ENCODE results near the gene FAM50B.
"Not testable (repeated sequence)": the region's sequence is repeated elsewhere in the genome, so short reads cannot be mapped to it uniquely, and the experiment has no call there.

The FAM50B gene

GRCh38 chr6:3850451-3851203 is 1.5 kb downstream of the FAM50B start:
- H3K27me3 ChIP-seq (ENCODE audit: control insufficient read depth, insufficient read depth, low read length) = no peaks in the 10 kb centered on the region
- peaks cover 6% of the 10 kb centered on the region for H3K4me1 ChIP-seq (ENCODE audit: control insufficient read depth, insufficient read depth, low read length)
- H3K36me3 ChIP-seq (ENCODE audit: control insufficient read depth, insufficient read depth, low read length) = no peaks in the 10 kb centered on the region
- no peak overlapping the region for H3K9ac ChIP-seq (ENCODE audit: low read depth, low read length)
- no peak overlapping the region for H3K4me3 ChIP-seq (ENCODE audit: low read depth, low read length)
- no peaks in the 10 kb centered on the region for H3K9me3 ChIP-seq (ENCODE audit: control insufficient read depth, insufficient read depth, low read length)
- no peak overlapping the region for H3K27ac ChIP-seq (ENCODE audit: low read depth, low read length)

GRCh38 chr6:3851839-3852238 is 2.7 kb downstream of the FAM50B start:
- Histone ChIP-seq H3K9ac (ENCODE audit: low read depth, low read length) (no peak overlapping the region), H3K9me3 (ENCODE audit: control insufficient read depth, insufficient read depth, low read length) (no peaks in the 10 kb centered on the region), H3K36me3 (ENCODE audit: control insufficient read depth, insufficient read depth, low read length) (no peaks in the 10 kb centered on the region), H3K4me1 (ENCODE audit: control insufficient read depth, insufficient read depth, low read length) (peaks cover 6% of the 10 kb centered on the region), H3K4me3 (ENCODE audit: low read depth, low read length) (no peak overlapping the region), H3K27me3 (ENCODE audit: control insufficient read depth, insufficient read depth, low read length) (no peaks in the 10 kb centered on the region), H3K27ac (ENCODE audit: low read depth, low read length) (no peak overlapping the region)

- H3K36me3 ChIP-seq (ENCODE audit: control insufficient read depth, insufficient read depth, low read length) = no peaks in the 10 kb centered on the region
- H3K27me3 ChIP-seq (ENCODE audit: control insufficient read depth, insufficient read depth, low read length) = no peaks in the 10 kb centered on the region
- H3K4me1 ChIP-seq (ENCODE audit: control insufficient read depth, insufficient read depth, low read length) = peaks cover 6% of the 10 kb centered on the region
Measured at GRCh38 chr6:3852391-3852790, 3.2 kb downstream of the FAM50B start.

DNA sequence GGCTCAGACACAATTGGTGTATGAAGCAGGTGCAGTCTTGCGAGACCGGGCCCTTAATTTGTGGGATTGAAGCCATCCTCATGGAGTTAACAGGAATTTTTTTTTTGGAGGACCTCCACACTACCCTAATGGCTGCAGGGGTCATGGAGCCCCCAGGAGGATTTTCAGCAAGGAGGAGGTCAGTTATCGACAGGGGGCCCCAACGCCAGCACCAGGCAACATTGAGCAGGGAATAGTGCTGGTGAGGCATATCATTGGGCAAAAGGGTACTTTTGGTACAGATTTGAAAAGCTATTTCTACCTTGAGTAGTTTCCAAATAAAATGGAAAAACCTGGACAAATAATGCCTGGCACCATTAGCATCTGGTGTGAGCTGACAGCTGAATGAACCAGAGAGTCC is 6.7 kb downstream of the FAM50B start:
- Histone ChIP-seq H3K9me3 (ENCODE audit: control insufficient read depth, insufficient read depth, low read length) (no peaks in the 10 kb centered on the region), H3K27ac (ENCODE audit: low read depth, low read length) (no peak overlapping the region), H3K4me3 (ENCODE audit: low read depth, low read length) (no peak overlapping the region), H3K9ac (ENCODE audit: low read depth, low read length) (no peak overlapping the region), H3K27me3 (ENCODE audit: control insufficient read depth, insufficient read depth, low read length) (no peaks in the 10 kb centered on the region), H3K36me3 (ENCODE audit: control insufficient read depth, insufficient read depth, low read length) (no peaks in the 10 kb centered on the region), H3K4me1 (ENCODE audit: control insufficient read depth, insufficient read depth, low read length) (no peaks in the 10 kb centered on the region)

More at GRCh38 chr6:3852391-3852790, 3.2 kb downstream of the FAM50B start:
- H3K9me3 ChIP-seq (ENCODE audit: control insufficient read depth, insufficient read depth, low read length) = no peaks in the 10 kb centered on the region
- no peak overlapping the region for H3K4me3 ChIP-seq (ENCODE audit: low read depth, low read length)
- no peak overlapping the region for H3K27ac ChIP-seq (ENCODE audit: low read depth, low read length)
- no peak overlapping the region for H3K9ac ChIP-seq (ENCODE audit: low read depth, low read length)

- Histone ChIP-seq H3K4me3 (ENCODE audit: low read depth, low read length) (no peak overlapping the region), H3K36me3 (ENCODE audit: control insufficient read depth, insufficient read depth, low read length) (no peaks in the 10 kb centered on the region), H3K27me3 (ENCODE audit: control insufficient read depth, insufficient read depth, low read length) (no peaks in the 10 kb centered on the region), H3K9ac (ENCODE audit: low read depth, low read length) (no peak overlapping the region), H3K27ac (ENCODE audit: low read depth, low read length) (no peak overlapping the region), H3K9me3 (ENCODE audit: control insufficient read depth, insufficient read depth, low read length) (no peaks in the 10 kb centered on the region), H3K4me1 (ENCODE audit: control insufficient read depth, insufficient read depth, low read length) (peaks cover 6% of the 10 kb centered on the region; the same call in 1 of the 2 replicates)
Measured at GRCh38 chr6:3856576-3856975, 7.4 kb downstream of the FAM50B start.

- no peak overlapping the region for H3K9ac ChIP-seq (ENCODE audit: low read depth, low read length)
- H3K4me3 ChIP-seq (ENCODE audit: low read depth, low read length) = no peak overlapping the region
- no peak overlapping the region for H3K27ac ChIP-seq (ENCODE audit: low read depth, low read length)
- H3K4me1 ChIP-seq (ENCODE audit: control insufficient read depth, insufficient read depth, low read length) = peaks cover 15% of the 10 kb centered on the region
- H3K9me3 ChIP-seq (ENCODE audit: control insufficient read depth, insufficient read depth, low read length) = no peaks in the 10 kb centered on the region
- no peaks in the 10 kb centered on the region for H3K36me3 ChIP-seq (ENCODE audit: control insufficient read depth, insufficient read depth, low read length)
- H3K27me3 ChIP-seq (ENCODE audit: control insufficient read depth, insufficient read depth, low read length) = no peaks in the 10 kb centered on the region
Measured at GRCh38 chr6:3857468-3858456, 8.6 kb downstream of the FAM50B start.

- Histone ChIP-seq H3K9me3 (ENCODE audit: control insufficient read depth, insufficient read depth, low read length) (no peaks in the 10 kb centered on the region), H3K4me1 (ENCODE audit: control insufficient read depth, insufficient read depth, low read length) (peaks cover 15% of the 10 kb centered on the region), H3K27me3 (ENCODE audit: control insufficient read depth, insufficient read depth, low read length) (no peaks in the 10 kb centered on the region), H3K36me3 (ENCODE audit: control insufficient read depth, insufficient read depth, low read length) (no peaks in the 10 kb centered on the region), H3K4me3 (ENCODE audit: low read depth, low read length) (no peak overlapping the region), H3K9ac (ENCODE audit: low read depth, low read length) (no peak overlapping the region), H3K27ac (ENCODE audit: low read depth, low read length) (no peak overlapping the region)
Measured at GRCh38 chr6:3859878-3860552, 10.8 kb downstream of the FAM50B start.

DNA sequence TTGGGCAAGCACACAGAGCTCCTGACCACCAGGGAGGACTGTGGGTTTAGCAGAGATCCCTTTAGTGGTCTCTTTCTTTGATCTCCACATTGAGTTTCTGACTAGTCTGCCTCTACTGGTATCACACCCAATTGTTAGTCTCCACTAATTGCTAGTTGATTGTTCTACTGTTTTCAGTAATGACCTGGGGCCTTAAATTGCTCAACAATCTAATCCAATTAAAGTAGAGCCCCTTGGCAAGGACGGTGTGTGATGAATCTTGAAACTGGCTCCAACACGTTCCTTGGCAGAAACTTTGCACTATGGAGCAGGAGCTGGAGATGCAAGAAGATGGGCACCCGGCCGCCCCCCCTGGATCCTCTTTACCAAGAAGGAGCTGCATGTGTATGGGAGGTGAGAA is 12.3 kb downstream of the FAM50B start:
- Histone ChIP-seq H3K27me3 (ENCODE audit: control insufficient read depth, insufficient read depth, low read length) (no peaks in the 10 kb centered on the region), H3K27ac (ENCODE audit: low read depth, low read length) (no peak overlapping the region), H3K9ac (ENCODE audit: low read depth, low read length) (no peak overlapping the region), H3K4me3 (ENCODE audit: low read depth, low read length) (no peak overlapping the region), H3K4me1 (ENCODE audit: control insufficient read depth, insufficient read depth, low read length) (peaks cover 15% of the 10 kb centered on the region), H3K36me3 (ENCODE audit: control insufficient read depth, insufficient read depth, low read length) (no peaks in the 10 kb centered on the region), H3K9me3 (ENCODE audit: control insufficient read depth, insufficient read depth, low read length) (no peaks in the 10 kb centered on the region)

DNA sequence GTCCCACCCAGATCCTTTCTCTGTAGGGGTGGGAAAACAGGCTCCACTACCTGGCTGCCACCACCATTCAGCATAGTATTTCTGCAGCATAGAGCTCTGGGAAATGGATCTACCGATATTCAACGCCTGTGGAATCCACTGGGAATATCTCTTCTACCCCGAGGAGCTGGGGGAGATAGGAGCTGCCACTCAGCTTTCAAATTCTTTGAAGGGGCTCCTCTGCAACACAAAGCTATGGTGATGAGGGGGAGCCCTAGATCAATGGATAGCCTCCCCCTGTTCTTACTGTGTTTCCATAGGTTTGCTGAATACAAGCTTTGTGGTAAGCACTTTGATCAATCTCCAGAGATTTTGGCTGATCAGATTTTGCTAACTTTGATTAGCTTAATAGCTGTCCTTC is 12.9 kb downstream of the FAM50B start:
- Histone ChIP-seq H3K9ac (ENCODE audit: low read depth, low read length) (no peak overlapping the region), H3K36me3 (ENCODE audit: control insufficient read depth, insufficient read depth, low read length) (no peaks in the 10 kb centered on the region), H3K27me3 (ENCODE audit: control insufficient read depth, insufficient read depth, low read length) (no peaks in the 10 kb centered on the region), H3K27ac (ENCODE audit: low read depth, low read length) (no peak overlapping the region), H3K4me3 (ENCODE audit: low read depth, low read length) (no peak overlapping the region), H3K4me1 (ENCODE audit: control insufficient read depth, insufficient read depth, low read length) (peaks cover 15% of the 10 kb centered on the region), H3K9me3 (ENCODE audit: control insufficient read depth, insufficient read depth, low read length) (no peaks in the 10 kb centered on the region)

DNA sequence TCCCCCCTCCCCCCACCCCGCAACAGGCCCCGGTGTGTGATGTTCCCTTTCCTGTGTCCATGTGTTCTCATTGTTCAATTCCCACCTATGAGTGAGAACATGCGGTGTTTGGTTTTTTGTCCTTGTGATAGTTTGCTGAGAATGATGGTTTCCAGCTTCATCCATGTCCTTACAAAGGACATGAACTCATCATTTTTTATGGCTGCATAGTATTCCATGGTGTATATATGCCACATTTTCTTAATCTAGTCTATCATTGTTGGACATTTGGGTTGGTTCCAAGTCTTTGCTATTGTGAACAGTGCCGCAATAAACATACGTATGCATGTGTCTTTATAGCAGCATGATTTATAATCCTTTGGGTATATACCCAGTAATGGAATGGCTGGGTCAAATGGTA is 14.1 kb downstream of the FAM50B start:
- not testable (repeated sequence) for H3K9ac ChIP-seq (ENCODE audit: low read depth, low read length); H3K9me3 ChIP-seq (ENCODE audit: control insufficient read depth, insufficient read depth, low read length); H3K27me3 ChIP-seq (ENCODE audit: control insufficient read depth, insufficient read depth, low read length); H3K4me3 ChIP-seq (ENCODE audit: low read depth, low read length); H3K27ac ChIP-seq (ENCODE audit: low read depth, low read length); H3K36me3 ChIP-seq (ENCODE audit: control insufficient read depth, insufficient read depth, low read length)
- peaks cover 16% of the 10 kb centered on the region for H3K4me1 ChIP-seq (ENCODE audit: control insufficient read depth, insufficient read depth, low read length)
